ENCODE measurements around the gene A3GALT2.

A3GALT2 gene

GRCh38 chr1:33358114-33358794, 37.4 kb upstream of the A3GALT2 start:
- H3K79me2 ChIP-seq (ENCODE audit: control insufficient read depth, low read length), result no peaks in the 10 kb centered on the region
- peaks cover 17% of the 10 kb centered on the region for H3K4me1 ChIP-seq (ENCODE audit: control insufficient read depth, low read length)
- no peaks in the 10 kb centered on the region for H3K36me3 ChIP-seq (ENCODE audit: control insufficient read depth, low read length)
- no peak overlapping the region for H3K4me3 ChIP-seq (ENCODE audit: low read length)
- no peaks in the 10 kb centered on the region for H4K20me1 ChIP-seq (ENCODE audit: control insufficient read depth, insufficient read depth, low read depth, low read length)
- H3K4me2 ChIP-seq (ENCODE audit: low read length), result no peak overlapping the region
- TF ChIP-seq, protein P1, sequence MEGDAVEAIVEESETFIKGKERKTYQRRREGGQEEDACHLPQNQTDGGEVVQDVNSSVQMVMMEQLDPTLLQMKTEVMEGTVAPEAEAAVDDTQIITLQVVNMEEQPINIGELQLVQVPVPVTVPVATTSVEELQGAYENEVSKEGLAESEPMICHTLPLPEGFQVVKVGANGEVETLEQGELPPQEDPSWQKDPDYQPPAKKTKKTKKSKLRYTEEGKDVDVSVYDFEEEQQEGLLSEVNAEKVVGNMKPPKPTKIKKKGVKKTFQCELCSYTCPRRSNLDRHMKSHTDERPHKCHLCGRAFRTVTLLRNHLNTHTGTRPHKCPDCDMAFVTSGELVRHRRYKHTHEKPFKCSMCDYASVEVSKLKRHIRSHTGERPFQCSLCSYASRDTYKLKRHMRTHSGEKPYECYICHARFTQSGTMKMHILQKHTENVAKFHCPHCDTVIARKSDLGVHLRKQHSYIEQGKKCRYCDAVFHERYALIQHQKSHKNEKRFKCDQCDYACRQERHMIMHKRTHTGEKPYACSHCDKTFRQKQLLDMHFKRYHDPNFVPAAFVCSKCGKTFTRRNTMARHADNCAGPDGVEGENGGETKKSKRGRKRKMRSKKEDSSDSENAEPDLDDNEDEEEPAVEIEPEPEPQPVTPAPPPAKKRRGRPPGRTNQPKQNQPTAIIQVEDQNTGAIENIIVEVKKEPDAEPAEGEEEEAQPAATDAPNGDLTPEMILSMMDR (IDR thresholded peaks at IDR 0.05; ENCODE audit: low read depth, low read length, poor library complexity, severe bottlenecking), result no peak
- no peak for TF ChIP-seq EZH2phosphoT487 (IDR thresholded peaks at IDR 0.05; ENCODE audit: borderline replicate concordance, low read length)
- H3K9me3 ChIP-seq (ENCODE audit: control insufficient read depth, insufficient read depth, low read length), result no peaks in the 10 kb centered on the region
- H3K27ac ChIP-seq (ENCODE audit: low read depth, low read length), result no peak overlapping the region
- H3K9me2 ChIP-seq (replicated peaks; ENCODE audit: control insufficient read depth, low read length), result no peaks in the 10 kb centered on the region
- no peaks in the 10 kb centered on the region for H3K27me3 ChIP-seq (ENCODE audit: control insufficient read depth, low read length)
- no peaks in the 10 kb centered on the region for H3F3A ChIP-seq (ENCODE audit: control insufficient read depth, insufficient read depth)

GRCh38 chr1:33357099-33357498, 36.2 kb upstream of the A3GALT2 start:
- Histone ChIP-seq H3K9me3 (ENCODE audit: control insufficient read depth, insufficient read depth, low read length) (no peaks in the 10 kb centered on the region), H3K36me3 (ENCODE audit: control insufficient read depth, low read length) (no peaks in the 10 kb centered on the region)

GRCh38 chr1:33354707-33355316, 33.9 kb upstream of the A3GALT2 start:
- no peaks in the 10 kb centered on the region for H3K9me2 ChIP-seq (replicated peaks; ENCODE audit: control insufficient read depth, low read length)
- no peaks in the 10 kb centered on the region for H4K20me1 ChIP-seq (ENCODE audit: control insufficient read depth, insufficient read depth, low read depth, low read length)
- H3K4me2 ChIP-seq (ENCODE audit: low read length), result peak overlapping the region; percentile 25
- no peak overlapping the region for H3K4me3 ChIP-seq (ENCODE audit: low read length)
- H3K79me2 ChIP-seq (ENCODE audit: control insufficient read depth, low read length), result no peaks in the 10 kb centered on the region
- no peaks in the 10 kb centered on the region for H3K9me3 ChIP-seq (ENCODE audit: control insufficient read depth, insufficient read depth, low read length)
- H3K4me1 ChIP-seq (ENCODE audit: control insufficient read depth, low read length), result peaks cover 25% of the 10 kb centered on the region
- peaks cover 2% of the 10 kb centered on the region; the same call in 1 of the 2 replicates for H3F3A ChIP-seq (ENCODE audit: control insufficient read depth, insufficient read depth)
- no peak overlapping the region for H3K27ac ChIP-seq (ENCODE audit: low read depth, low read length)
- no peaks in the 10 kb centered on the region for H3K36me3 ChIP-seq (ENCODE audit: control insufficient read depth, low read length)
- no peaks in the 10 kb centered on the region for H3K27me3 ChIP-seq (ENCODE audit: control insufficient read depth, low read length)
- TF ChIP-seq, protein P1 (IDR thresholded peaks at IDR 0.05; ENCODE audit: low read depth, low read length, poor library complexity, severe bottlenecking), result no peak
- TF ChIP-seq EZH2phosphoT487 (IDR thresholded peaks at IDR 0.05; ENCODE audit: borderline replicate concordance, low read length), result no peak

More at GRCh38 chr1:33357099-33357498, 36.2 kb upstream of the A3GALT2 start:
- no peak overlapping the region for H3K4me2 ChIP-seq (ENCODE audit: low read length)
- H3F3A ChIP-seq (ENCODE audit: control insufficient read depth, insufficient read depth), result no peaks in the 10 kb centered on the region
- no peak for TF ChIP-seq EZH2phosphoT487 (IDR thresholded peaks at IDR 0.05; ENCODE audit: borderline replicate concordance, low read length)
- TF ChIP-seq, protein P1 (IDR thresholded peaks at IDR 0.05; ENCODE audit: low read depth, low read length, poor library complexity, severe bottlenecking), result no peak
- no peak overlapping the region for H3K27ac ChIP-seq (ENCODE audit: low read depth, low read length)
- H3K4me1 ChIP-seq (ENCODE audit: control insufficient read depth, low read length), result peaks cover 17% of the 10 kb centered on the region
- no peaks in the 10 kb centered on the region for H3K9me2 ChIP-seq (replicated peaks; ENCODE audit: control insufficient read depth, low read length)
- no peaks in the 10 kb centered on the region for H4K20me1 ChIP-seq (ENCODE audit: control insufficient read depth, insufficient read depth, low read depth, low read length)
- no peak overlapping the region for H3K4me3 ChIP-seq (ENCODE audit: low read length)
- no peaks in the 10 kb centered on the region for H3K79me2 ChIP-seq (ENCODE audit: control insufficient read depth, low read length)
- no peaks in the 10 kb centered on the region for H3K27me3 ChIP-seq (ENCODE audit: control insufficient read depth, low read length)
